ENCODE results near the gene ALK. TPM values are rescaled to one million over a fixed set of nuclear protein-coding genes. Genes with fewer than 3 reads are reported as not detected.

The ALK gene
- total and polyA plus RNA-seq, 7 experiments from 2014 or later: 0.13 TPM; not detected in 6

GRCh38 chr2:29705616-29706015 lies 215.8 kb downstream of the ALK start:
- Mint-ChIP-seq H3K27me3 (peaks cover 0 to 14% (median 4%) of the 10 kb centered on the region in 5 donors), H3K4me3 (no peak overlapping the region), H3K27ac (no peak overlapping the region), H3K9me3 (peaks cover 0 to 2% (median 0%) of the 10 kb centered on the region in 11 donors), H3K4me1 (peaks cover 0 to 2% (median 0%) of the 10 kb centered on the region in 7 donors), H3K36me3 (no peaks in the 10 kb centered on the region)
- no peaks in the 10 kb centered on the region for H3K4me1 ChIP-seq (ENCODE audit: control insufficient read depth in 2 of 2, insufficient read depth in 2 of 2, low read length in 2 of 2)
- H3K36me3 ChIP-seq (ENCODE audit: control insufficient read depth in 2 of 3, insufficient read depth in 3 of 3, low read length in 3 of 3): no peaks in the 10 kb centered on the region
- no peak overlapping the region for H3K4me3 ChIP-seq (ENCODE audit: low read length)
- DNase-seq (no peak), ATAC-seq (no peak)
- intact Hi-C loops (cut with micrococcal nuclease): no loop called here
- POLR2A ChIA-PET: no interaction called here
- H3K9me3 ChIP-seq (ENCODE audit: control insufficient read depth in 2 of 3, low read length in 3 of 3): no peaks in the 10 kb centered on the region
- no peak overlapping the region for H3K27ac ChIP-seq (ENCODE audit: low read depth, low read length)
- CTCF ChIA-PET: no interaction called here
- no peaks in the 10 kb centered on the region for H3K27me3 ChIP-seq (ENCODE audit: control insufficient read depth in 2 of 2, insufficient read depth in 2 of 2, low read length in 2 of 2)

GRCh38 chr2:29703336-29703735 lies 218.1 kb downstream of the ALK start:
- CTCF ChIA-PET: no interaction called here

GRCh38 chr2:29702276-29702675 lies 219.1 kb downstream of the ALK start:
- Histone ChIP-seq H3K9me3 (ENCODE audit: control insufficient read depth in 2 of 3, low read length in 3 of 3) (no peaks in the 10 kb centered on the region), H3K27me3 (ENCODE audit: control insufficient read depth in 2 of 2, insufficient read depth in 2 of 2, low read length in 2 of 2) (no peaks in the 10 kb centered on the region), H3K27ac (ENCODE audit: low read depth, low read length) (no peak overlapping the region), H3K4me1 (ENCODE audit: control insufficient read depth in 2 of 2, insufficient read depth in 2 of 2, low read length in 2 of 2) (no peaks in the 10 kb centered on the region), H3K36me3 (ENCODE audit: control insufficient read depth in 2 of 3, insufficient read depth in 3 of 3, low read length in 3 of 3) (no peaks in the 10 kb centered on the region), H3K4me3 (ENCODE audit: low read length) (no peak overlapping the region)
- peaks cover 0 to 11% (median 4%) of the 10 kb centered on the region in 5 donors for H3K27me3 Mint-ChIP-seq
- peaks cover 0 to 2% (median 0%) of the 10 kb centered on the region in 11 donors for H3K9me3 Mint-ChIP-seq
- H3K36me3 Mint-ChIP-seq: no peaks in the 10 kb centered on the region
- DNase-seq (no peak), ATAC-seq (no peak)
- H3K4me3 Mint-ChIP-seq: no peak overlapping the region
- intact Hi-C loops (cut with micrococcal nuclease): no loop called here
- ChIA-PET POLR2A (no interaction called here), CTCF (no interaction called here)
- H3K27ac Mint-ChIP-seq: no peak overlapping the region
- peaks cover 0 to 2% (median 0%) of the 10 kb centered on the region in 7 donors for H3K4me1 Mint-ChIP-seq

More at GRCh38 chr2:29703336-29703735, 218.1 kb downstream of the ALK start:
- no peak overlapping the region for H3K27ac Mint-ChIP-seq
- Histone ChIP-seq H3K9me3 (ENCODE audit: control insufficient read depth in 2 of 3, low read length in 3 of 3) (no peaks in the 10 kb centered on the region), H3K36me3 (ENCODE audit: control insufficient read depth in 2 of 3, insufficient read depth in 3 of 3, low read length in 3 of 3) (no peaks in the 10 kb centered on the region), H3K27ac (ENCODE audit: low read depth, low read length) (no peak overlapping the region), H3K27me3 (ENCODE audit: control insufficient read depth in 2 of 2, insufficient read depth in 2 of 2, low read length in 2 of 2) (no peaks in the 10 kb centered on the region), H3K4me3 (ENCODE audit: low read length) (no peak overlapping the region), H3K4me1 (ENCODE audit: control insufficient read depth in 2 of 2, insufficient read depth in 2 of 2, low read length in 2 of 2) (no peaks in the 10 kb centered on the region)
- H3K4me1 Mint-ChIP-seq: peaks cover 0 to 2% (median 0%) of the 10 kb centered on the region in 7 donors
- H3K4me3 Mint-ChIP-seq: no peak overlapping the region
- intact Hi-C loops (cut with micrococcal nuclease): no loop called here
- peaks cover 0 to 2% (median 0%) of the 10 kb centered on the region in 11 donors for H3K9me3 Mint-ChIP-seq
- ATAC-seq: no peak
- H3K27me3 Mint-ChIP-seq: peaks cover 0 to 14% (median 4%) of the 10 kb centered on the region in 5 donors
- POLR2A ChIA-PET: no interaction called here
- H3K36me3 Mint-ChIP-seq: no peaks in the 10 kb centered on the region
- DNase-seq: no peak

- ATAC-seq (no peak), DNase-seq (no peak)
- H3K36me3 Mint-ChIP-seq: no peaks in the 10 kb centered on the region
- no peaks in the 10 kb centered on the region for H3K9me3 ChIP-seq (ENCODE audit: control insufficient read depth in 2 of 3, low read length in 3 of 3)
- H3K4me3 Mint-ChIP-seq: no peak overlapping the region
- CTCF ChIA-PET: no interaction called here
- H3K36me3 ChIP-seq (ENCODE audit: control insufficient read depth in 2 of 3, insufficient read depth in 3 of 3, low read length in 3 of 3): no peaks in the 10 kb centered on the region
- peaks cover 0 to 2% (median 0%) of the 10 kb centered on the region in 7 donors for H3K4me1 Mint-ChIP-seq
- H3K4me1 ChIP-seq (ENCODE audit: control insufficient read depth in 2 of 2, insufficient read depth in 2 of 2, low read length in 2 of 2): no peaks in the 10 kb centered on the region
- H3K27ac Mint-ChIP-seq: no peak overlapping the region
- intact Hi-C loops (cut with micrococcal nuclease): no loop called here
- H3K27ac ChIP-seq (ENCODE audit: low read depth, low read length): no peak overlapping the region
- no peaks in the 10 kb centered on the region for H3K27me3 ChIP-seq (ENCODE audit: control insufficient read depth in 2 of 2, insufficient read depth in 2 of 2, low read length in 2 of 2)
- peaks cover 0 to 6% (median 1%) of the 10 kb centered on the region in 5 donors for H3K27me3 Mint-ChIP-seq
- POLR2A ChIA-PET: no interaction called here
- no peak overlapping the region for H3K4me3 ChIP-seq (ENCODE audit: low read length)
- peaks cover 0 to 2% (median 0%) of the 10 kb centered on the region in 11 donors for H3K9me3 Mint-ChIP-seq
Observed at GRCh38 chr2:29700560-29700959, 220.8 kb downstream of the ALK start.

- no peak overlapping the region for H3K27ac Mint-ChIP-seq
- Histone ChIP-seq H3K36me3 (ENCODE audit: control insufficient read depth in 2 of 3, insufficient read depth in 3 of 3, low read length in 3 of 3) (no peaks in the 10 kb centered on the region), H3K4me1 (ENCODE audit: control insufficient read depth in 2 of 2, insufficient read depth in 2 of 2, low read length in 2 of 2) (no peaks in the 10 kb centered on the region), H3K4me3 (ENCODE audit: low read length) (no peak overlapping the region), H3K9me3 (ENCODE audit: control insufficient read depth in 2 of 3, low read length in 3 of 3) (no peaks in the 10 kb centered on the region), H3K27ac (ENCODE audit: low read depth, low read length) (no peak overlapping the region), H3K27me3 (ENCODE audit: control insufficient read depth in 2 of 2, insufficient read depth in 2 of 2, low read length in 2 of 2) (no peaks in the 10 kb centered on the region)
- H3K4me3 Mint-ChIP-seq: no peak overlapping the region
- intact Hi-C loops (cut with micrococcal nuclease): no loop called here
- H3K36me3 Mint-ChIP-seq: no peaks in the 10 kb centered on the region
- peaks cover 0 to 17% (median 9%) of the 10 kb centered on the region in 5 donors for H3K27me3 Mint-ChIP-seq
- peaks cover 0 to 2% (median 0%) of the 10 kb centered on the region in 7 donors for H3K4me1 Mint-ChIP-seq
- H3K9me3 Mint-ChIP-seq: peaks cover 0 to 7% (median 0%) of the 10 kb centered on the region in 11 donors
- POLR2A ChIA-PET: no interaction called here
- no peak for ATAC-seq
- DNase-seq: no peak
- CTCF ChIA-PET: no interaction called here
Observed at GRCh38 chr2:29699045-29699444, 222.3 kb downstream of the ALK start.

GRCh38 chr2:29698216-29698615 lies 223.2 kb downstream of the ALK start:
- Histone ChIP-seq H3K4me1 (ENCODE audit: control insufficient read depth in 2 of 2, insufficient read depth in 2 of 2, low read length in 2 of 2) (no peaks in the 10 kb centered on the region), H3K4me3 (ENCODE audit: low read length) (no peak overlapping the region), H3K9me3 (ENCODE audit: control insufficient read depth in 2 of 3, low read length in 3 of 3) (no peaks in the 10 kb centered on the region), H3K27me3 (ENCODE audit: control insufficient read depth in 2 of 2, insufficient read depth in 2 of 2, low read length in 2 of 2) (no peaks in the 10 kb centered on the region), H3K27ac (ENCODE audit: low read depth, low read length) (no peak overlapping the region), H3K36me3 (ENCODE audit: control insufficient read depth in 2 of 3, insufficient read depth in 3 of 3, low read length in 3 of 3) (no peaks in the 10 kb centered on the region)
- peaks cover 0 to 7% (median 0%) of the 10 kb centered on the region in 11 donors for H3K9me3 Mint-ChIP-seq
- ChIA-PET POLR2A (no interaction called here), CTCF (no interaction called here)
- intact Hi-C loops (cut with micrococcal nuclease): no loop called here
- DNase-seq (no peak), ATAC-seq (no peak)
- no peaks in the 10 kb centered on the region for H3K36me3 Mint-ChIP-seq
- H3K27ac Mint-ChIP-seq: no peak overlapping the region
- no peak overlapping the region for H3K4me3 Mint-ChIP-seq
- H3K4me1 Mint-ChIP-seq: peaks cover 0 to 2% (median 0%) of the 10 kb centered on the region in 7 donors
- peaks cover 0 to 17% (median 9%) of the 10 kb centered on the region in 5 donors for H3K27me3 Mint-ChIP-seq

- intact Hi-C loops (cut with micrococcal nuclease): no loop called here
- Histone ChIP-seq H3K27ac (ENCODE audit: low read depth, low read length) (no peak overlapping the region), H3K4me1 (ENCODE audit: control insufficient read depth in 2 of 2, insufficient read depth in 2 of 2, low read length in 2 of 2) (no peaks in the 10 kb centered on the region), H3K27me3 (ENCODE audit: control insufficient read depth in 2 of 2, insufficient read depth in 2 of 2, low read length in 2 of 2) (no peaks in the 10 kb centered on the region), H3K36me3 (ENCODE audit: control insufficient read depth in 2 of 3, insufficient read depth in 3 of 3, low read length in 3 of 3) (no peaks in the 10 kb centered on the region), H3K9me3 (ENCODE audit: control insufficient read depth in 2 of 3, low read length in 3 of 3) (no peaks in the 10 kb centered on the region), H3K4me3 (ENCODE audit: low read length) (no peak overlapping the region)
- Mint-ChIP-seq H3K27me3 (peaks cover 0 to 17% (median 9%) of the 10 kb centered on the region in 5 donors), H3K4me3 (no peak overlapping the region), H3K27ac (no peak overlapping the region), H3K4me1 (peaks cover 0 to 2% (median 0%) of the 10 kb centered on the region in 7 donors), H3K36me3 (no peaks in the 10 kb centered on the region), H3K9me3 (peaks cover 0 to 7% (median 0%) of the 10 kb centered on the region in 11 donors)
- ChIA-PET CTCF (no interaction called here), POLR2A (no interaction called here)
- DNase-seq (no peak), ATAC-seq (no peak)
Observed at GRCh38 chr2:29697715-29698114, 223.7 kb downstream of the ALK start.

Measured in naive thymus-derived CD4-positive, alpha-beta T cell (primary cell).